Measurements from ENCODE around the gene DHRS9.

GRCh38 chr2:169069833-169070232 lies 470 bp downstream of the DHRS9 start:
- TF ChIP-seq CTCF (IDR thresholded peaks at IDR 0.05), result no peak
- no peak for TF ChIP-seq POLR2A (IDR thresholded peaks at IDR 0.05)
